Astrocyte (in vitro differentiated cells and primary cell): Measurements from ENCODE around the gene C1R. TPM values are rescaled to one million over a fixed set of nuclear protein-coding genes. Genes with fewer than 3 reads are reported as not detected.
"Not testable (repeated sequence)": the region's sequence is repeated elsewhere in the genome, so short reads cannot be mapped to it uniquely, and the experiment has no call there.

Source experiments
- DNase-seq: peaks from one replicate; pipeline ENCODE4 v3.0.0-alpha.2; 2010; ENCODE audit warnings: low read depth
- FAIRE-seq: peaks from 2 replicates; lab custom pipeline; 2011; peaks lifted over from hg19 to GRCh38; lab: Jason Lieb, UNC
- H2AFZ ChIP-seq: 2 replicates; pipeline ENCODE4 v1.6.0; 2012; ENCODE audit warnings: low read depth, low read length, inconsistent platforms
- H3K27ac ChIP-seq: 2 replicates; pipeline ENCODE4 v1.5.1; 2011; ENCODE audit warnings: low read depth, low read length, inconsistent platforms
- H3K27me3 ChIP-seq: 2 replicates; pipeline ENCODE4 v1.6.0; 2011; ENCODE audit warnings: low read length, inconsistent platforms; ENCODE audit not compliant: insufficient read depth
- H3K36me3 ChIP-seq: 2 replicates; pipeline ENCODE4 v1.5.1; 2011; ENCODE audit warnings: low read length, inconsistent platforms; ENCODE audit not compliant: insufficient read depth
- H3K4me1 ChIP-seq: 2 replicates; pipeline ENCODE4 v1.5.1; 2011; ENCODE audit warnings: low read length, inconsistent platforms; ENCODE audit not compliant: insufficient read depth
- H3K4me2 ChIP-seq: 2 replicates; pipeline ENCODE4 v1.6.0; 2012; ENCODE audit warnings: low read length, inconsistent platforms
- H3K4me3 ChIP-seq: 2 replicates; pipeline ENCODE4 v1.5.1; 2011; ENCODE audit warnings: low read depth, mild to moderate bottlenecking, low read length, inconsistent platforms; ENCODE audit not compliant: insufficient read depth
- H3K79me2 ChIP-seq: 2 replicates; pipeline ENCODE4 v1.6.0; 2012; ENCODE audit warnings: mild to moderate bottlenecking, low read length, inconsistent platforms; ENCODE audit not compliant: insufficient read depth
- H3K9ac ChIP-seq: 2 replicates; pipeline ENCODE4 v1.6.0; 2012; ENCODE audit warnings: mild to moderate bottlenecking, low read length, inconsistent platforms
- H3K9me3 ChIP-seq: 2 replicates; pipeline ENCODE4 v1.5.1; 2012; ENCODE audit warnings: low read depth, mild to moderate bottlenecking, low read length, inconsistent platforms; ENCODE audit not compliant: insufficient read depth
- H4K20me1 ChIP-seq: 2 replicates; pipeline ENCODE4 v1.6.0; 2012; ENCODE audit warnings: low read length, inconsistent platforms; ENCODE audit not compliant: insufficient read depth
- H3K27ac Mint-ChIP-seq: one replicate; pipeline ENCODE4 v1.8.0; 2021; ENCODE audit warnings: mild to moderate bottlenecking, mixed read lengths; ENCODE audit not compliant: unreplicated experiment
- H3K27me3 Mint-ChIP-seq: one replicate; pipeline ENCODE4 v1.8.0; 2021; ENCODE audit warnings: low read depth, mixed read lengths; ENCODE audit not compliant: unreplicated experiment
- H3K36me3 Mint-ChIP-seq: one replicate; pipeline ENCODE4 v1.8.0; 2021; ENCODE audit warnings: low read depth, mixed read lengths; ENCODE audit not compliant: unreplicated experiment
- H3K4me1 Mint-ChIP-seq: one replicate; pipeline ENCODE4 v1.8.0; 2021; ENCODE audit warnings: low read depth, mixed read lengths; ENCODE audit not compliant: unreplicated experiment
- H3K4me3 Mint-ChIP-seq: one replicate; pipeline ENCODE4 v1.8.0; 2021; ENCODE audit warnings: mild to moderate bottlenecking, moderate library complexity, mixed read lengths; ENCODE audit not compliant: unreplicated experiment
- H3K9me3 Mint-ChIP-seq: one replicate; pipeline ENCODE4 v1.8.0; 2021; ENCODE audit warnings: mild to moderate bottlenecking, mixed read lengths; ENCODE audit not compliant: unreplicated experiment
- EZH2 ChIP-seq: IDR thresholded peaks from 2 replicates; pipeline ENCODE4 v1.6.1; 2012; ENCODE audit warnings: mild to moderate bottlenecking, low read length, inconsistent platforms; ENCODE audit not compliant: insufficient read depth
- total RNA-seq: library from RNA; stranded (reverse); gene quantifications from 2 replicates; pipeline ENCODE4 v1.2.1, GENCODE V29; 2021
- TF ChIP-seq, protein P1 (sequence below): IDR thresholded peaks from 2 replicates; pipeline ENCODE4 v1.5.1; 2011; ENCODE audit warnings: low read depth, mild to moderate bottlenecking, inconsistent platforms, low read length, moderate library complexity; ENCODE audit not compliant: insufficient read depth

The C1R gene
- total RNA-seq, 1 donor from 2014 or later, result 0.86 TPM

DNA sequence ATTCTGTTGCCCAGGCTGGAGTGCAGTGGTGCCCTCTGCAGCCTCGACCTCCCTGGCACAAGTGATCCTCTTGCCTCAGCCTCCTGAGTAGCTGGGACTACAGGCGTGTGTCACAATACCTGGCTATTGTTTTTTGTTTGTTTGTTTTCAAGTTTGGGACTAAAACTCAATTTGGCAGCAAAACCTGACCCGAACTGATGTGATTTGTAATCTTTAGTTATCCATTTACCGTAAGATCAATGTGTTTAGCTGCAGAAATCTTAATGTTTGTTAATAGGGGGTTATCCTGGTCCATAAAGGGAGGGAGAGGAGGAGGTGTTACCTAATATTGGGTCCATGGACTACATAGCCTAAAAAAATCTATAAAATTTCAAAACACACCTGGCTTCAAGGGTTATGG lies 32.5 kb downstream of the C1R start:
- Histone ChIP-seq H3K4me3 (no peak overlapping the region), H3K9me3 (no peaks in the 10 kb centered on the region), H3K27me3 (peaks cover 14% of the 10 kb centered on the region), H3K4me2 (no peak overlapping the region), H3K4me1 (peaks cover 5% of the 10 kb centered on the region), H3K27ac (no peak overlapping the region), H4K20me1 (no peaks in the 10 kb centered on the region), H3K79me2 (no peaks in the 10 kb centered on the region), H3K9ac (no peak overlapping the region), H3K36me3 (no peaks in the 10 kb centered on the region), H2AFZ (no peak overlapping the region)
- Mint-ChIP-seq H3K36me3 (no peaks in the 10 kb centered on the region), H3K9me3 (no peaks in the 10 kb centered on the region), H3K27ac (no peak overlapping the region), H3K4me3 (no peak overlapping the region), H3K27me3 (peaks cover 38% of the 10 kb centered on the region), H3K4me1 (peaks cover 8% of the 10 kb centered on the region)
- TF ChIP-seq EZH2, result no peak
- TF ChIP-seq, protein P1, sequence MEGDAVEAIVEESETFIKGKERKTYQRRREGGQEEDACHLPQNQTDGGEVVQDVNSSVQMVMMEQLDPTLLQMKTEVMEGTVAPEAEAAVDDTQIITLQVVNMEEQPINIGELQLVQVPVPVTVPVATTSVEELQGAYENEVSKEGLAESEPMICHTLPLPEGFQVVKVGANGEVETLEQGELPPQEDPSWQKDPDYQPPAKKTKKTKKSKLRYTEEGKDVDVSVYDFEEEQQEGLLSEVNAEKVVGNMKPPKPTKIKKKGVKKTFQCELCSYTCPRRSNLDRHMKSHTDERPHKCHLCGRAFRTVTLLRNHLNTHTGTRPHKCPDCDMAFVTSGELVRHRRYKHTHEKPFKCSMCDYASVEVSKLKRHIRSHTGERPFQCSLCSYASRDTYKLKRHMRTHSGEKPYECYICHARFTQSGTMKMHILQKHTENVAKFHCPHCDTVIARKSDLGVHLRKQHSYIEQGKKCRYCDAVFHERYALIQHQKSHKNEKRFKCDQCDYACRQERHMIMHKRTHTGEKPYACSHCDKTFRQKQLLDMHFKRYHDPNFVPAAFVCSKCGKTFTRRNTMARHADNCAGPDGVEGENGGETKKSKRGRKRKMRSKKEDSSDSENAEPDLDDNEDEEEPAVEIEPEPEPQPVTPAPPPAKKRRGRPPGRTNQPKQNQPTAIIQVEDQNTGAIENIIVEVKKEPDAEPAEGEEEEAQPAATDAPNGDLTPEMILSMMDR, result no peak
- FAIRE-seq (no peak), DNase-seq (no peak)

DNA sequence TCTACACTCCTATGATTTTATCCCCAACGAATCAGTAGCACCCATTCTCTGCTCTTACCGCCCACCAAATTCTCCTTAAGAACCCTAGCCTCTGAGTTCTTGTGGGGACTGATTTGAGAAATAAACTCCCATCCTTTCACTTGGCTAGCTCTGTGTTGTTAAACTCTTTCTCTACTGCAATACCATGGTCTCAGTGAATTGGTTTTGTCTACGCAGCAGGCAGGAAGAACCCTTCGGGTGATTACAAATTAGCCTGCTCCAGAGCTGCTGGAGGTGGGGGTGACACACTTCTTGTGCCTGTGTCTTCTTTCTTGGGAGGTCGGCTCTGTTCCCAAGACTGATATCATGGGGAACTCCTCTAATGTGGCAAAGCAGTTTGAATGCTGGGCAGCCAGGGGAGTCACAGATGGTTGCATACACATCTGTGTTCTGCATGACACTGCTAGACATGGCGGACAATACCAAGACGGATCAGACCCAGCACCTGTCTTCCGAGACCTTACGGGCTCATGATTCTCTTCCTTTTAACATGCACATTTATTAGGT lies 33.3 kb downstream of the C1R start:
- Histone ChIP-seq H3K4me3 (no peak overlapping the region), H2AFZ (no peak overlapping the region), H3K27ac (no peak overlapping the region), H3K4me2 (no peak overlapping the region), H3K4me1 (peaks cover 5% of the 10 kb centered on the region), H3K36me3 (no peaks in the 10 kb centered on the region), H3K79me2 (no peaks in the 10 kb centered on the region), H3K9ac (no peak overlapping the region), H3K9me3 (no peaks in the 10 kb centered on the region), H3K27me3 (peaks cover 14% of the 10 kb centered on the region), H4K20me1 (no peaks in the 10 kb centered on the region)
- Mint-ChIP-seq H3K27me3 (peaks cover 40% of the 10 kb centered on the region), H3K27ac (no peak overlapping the region), H3K4me1 (peaks cover 8% of the 10 kb centered on the region), H3K9me3 (no peaks in the 10 kb centered on the region), H3K4me3 (no peak overlapping the region), H3K36me3 (no peaks in the 10 kb centered on the region)
- DNase-seq, result no peak
- no peak for TF ChIP-seq EZH2
- TF ChIP-seq, protein P1, result no peak
- no peak for FAIRE-seq

DNA sequence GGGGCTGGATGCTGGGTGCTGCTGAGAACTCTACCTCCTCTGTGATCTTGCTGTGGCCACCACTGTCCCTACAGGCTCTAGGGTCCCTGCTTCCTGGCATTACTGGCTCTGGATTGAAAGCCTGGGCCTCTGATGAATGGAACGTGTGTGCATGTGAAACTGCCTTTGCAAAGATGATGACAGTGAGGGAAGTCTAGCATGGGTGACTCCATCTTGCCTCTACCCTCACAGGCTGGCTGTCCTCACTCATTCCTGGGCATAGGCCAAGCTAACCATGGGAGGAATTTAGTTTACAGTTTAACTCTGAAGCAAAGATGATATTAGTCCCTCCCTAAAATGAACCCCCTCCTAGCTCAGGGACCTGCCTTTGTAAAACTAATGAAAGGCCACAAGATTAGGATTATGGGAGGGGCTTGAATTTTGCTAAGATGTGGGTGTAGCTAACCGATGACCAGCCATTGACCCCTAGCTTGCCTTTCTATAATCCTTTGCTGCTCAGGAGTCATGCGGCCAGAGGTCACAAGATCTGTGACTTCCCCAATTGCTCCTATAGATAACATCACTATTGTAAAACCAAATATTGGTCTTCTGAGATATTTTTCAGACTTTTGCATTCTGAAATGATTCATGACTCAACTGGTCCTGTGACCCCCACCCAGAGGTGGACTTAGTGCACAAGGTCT lies 33.9 kb downstream of the C1R start:
- Histone ChIP-seq H3K4me3 (no peak overlapping the region), H2AFZ (no peak overlapping the region), H3K27ac (no peak overlapping the region), H3K9ac (no peak overlapping the region), H3K27me3 (peaks cover 14% of the 10 kb centered on the region), H3K4me2 (no peak overlapping the region), H3K79me2 (no peaks in the 10 kb centered on the region), H3K36me3 (no peaks in the 10 kb centered on the region), H3K9me3 (no peaks in the 10 kb centered on the region), H3K4me1 (peaks cover 5% of the 10 kb centered on the region), H4K20me1 (no peaks in the 10 kb centered on the region)
- no peaks in the 10 kb centered on the region for H3K36me3 Mint-ChIP-seq
- DNase-seq (no peak), FAIRE-seq (no peak)
- H3K4me1 Mint-ChIP-seq, result peaks cover 8% of the 10 kb centered on the region
- H3K27me3 Mint-ChIP-seq, result peaks cover 40% of the 10 kb centered on the region
- TF ChIP-seq, protein P1, result no peak
- TF ChIP-seq EZH2, result no peak
- H3K27ac Mint-ChIP-seq, result no peak overlapping the region
- H3K4me3 Mint-ChIP-seq, result no peak overlapping the region
- H3K9me3 Mint-ChIP-seq, result no peaks in the 10 kb centered on the region

DNA sequence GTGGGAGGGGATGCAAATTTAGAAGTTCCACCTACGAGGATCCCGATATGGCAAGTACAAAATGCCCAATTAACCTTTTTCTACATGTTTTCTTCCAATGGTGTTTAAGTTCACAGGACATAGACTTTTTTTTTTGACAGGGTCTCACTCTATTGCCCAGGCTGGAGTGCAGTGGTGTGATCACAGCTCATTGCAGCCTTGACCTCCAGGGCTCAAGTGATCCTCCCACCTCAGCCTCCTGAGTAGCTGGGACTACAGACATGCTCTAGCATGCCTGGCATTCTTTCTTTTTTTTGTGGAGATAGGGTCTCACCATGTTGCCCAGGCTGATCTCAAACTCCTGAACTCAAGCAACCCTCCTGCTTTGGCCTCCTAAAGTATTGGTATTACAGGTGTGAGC lies 36.5 kb downstream of the C1R start:
- peaks cover 34% of the 10 kb centered on the region for H3K27me3 Mint-ChIP-seq
- DNase-seq, result not testable (repeated sequence)

More for the DNA sequence above, 36.5 kb downstream of the C1R start:
- not testable (repeated sequence) for H3K9me3 ChIP-seq, H3K4me2 ChIP-seq, H3K27ac ChIP-seq, FAIRE-seq, H3K9me3 Mint-ChIP-seq, H3K4me1 Mint-ChIP-seq, H3K4me3 Mint-ChIP-seq, H3K36me3 Mint-ChIP-seq, H3K36me3 ChIP-seq, H3K4me3 ChIP-seq, H2AFZ ChIP-seq, H4K20me1 ChIP-seq, H3K4me1 ChIP-seq, H3K79me2 ChIP-seq, H3K27ac Mint-ChIP-seq, H3K9ac ChIP-seq
- H3K27me3 ChIP-seq, result peaks cover 21% of the 10 kb centered on the region
